ENCODE measurements around the gene ST3GAL4. TPM values are rescaled to one million over a fixed set of nuclear protein-coding genes. Genes with fewer than 3 reads are reported as not detected.

The ST3GAL4 gene
- total and polyA plus RNA-seq, 9 of the 15 experiments (the other 6 are each of a cell fraction or from before 2014, with no cell fraction given), result 0.27 to 22.9 (median 10.5) TPM

DNA sequence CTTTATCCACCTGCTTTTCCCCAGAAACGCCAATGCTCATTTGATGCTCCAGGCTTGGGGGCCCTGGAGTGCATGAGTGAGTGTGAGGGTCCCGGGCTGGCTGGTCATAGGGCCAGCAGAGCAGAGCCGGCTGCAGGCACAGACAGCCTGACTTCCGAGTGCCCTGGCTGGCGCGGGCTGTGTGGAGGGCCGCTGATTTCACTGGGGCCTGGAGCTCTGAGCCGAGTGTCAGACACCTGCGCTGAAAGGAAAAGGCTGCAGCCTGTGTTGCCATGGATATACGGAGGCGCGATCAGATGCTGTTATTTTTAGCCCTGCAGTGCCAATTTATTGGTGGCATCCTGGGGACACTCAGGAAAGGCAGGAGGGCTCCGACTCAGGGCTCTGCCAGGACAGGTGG lies 87.6 kb downstream of the ST3GAL4 start:
- no peak for FAIRE-seq
- WGBS (ENCODE audit: insufficient coverage, low coverage, missing lambda C conversion rate), result 2% methylated on average over 13 of the region's 13 CpGs
- Histone ChIP-seq H3K36me3 (ENCODE audit: control insufficient read depth, insufficient read depth, low read length) (no peaks in the 10 kb centered on the region), H3K9me1 (ENCODE audit: control insufficient read depth, insufficient read depth, low read length) (no peaks in the 10 kb centered on the region), H3K4me3 (no peak overlapping the region), H3K9me3 (replicated peaks; ENCODE audit: control insufficient read depth, insufficient read depth, low read depth, low read length) (no peaks in the 10 kb centered on the region), H3K4me1 (replicated peaks in 1 of 2; ENCODE audit: control insufficient read depth in 2 of 2, insufficient read depth in 2 of 2, low read length in 2 of 2) (peaks cover 0 to 4% of the 10 kb centered on the region in 2 experiments; a peak in 4 of 5 replicates), H2AFZ (ENCODE audit: low read depth, low read length) (no peak overlapping the region), H3K27me3 (ENCODE audit: control insufficient read depth in 2 of 2, insufficient read depth in 2 of 2, low read length in 2 of 2) (peaks cover 6 to 53% of the 10 kb centered on the region in 2 experiments; a peak in 3 of 5 replicates), H3K27ac (ENCODE audit: extremely low read depth, low read depth, low read length) (no peak overlapping the region), H4K20me1 (replicated peaks; ENCODE audit: control insufficient read depth, insufficient read depth, low read length) (peaks cover 12% of the 10 kb centered on the region; the same call in 1 of the 2 replicates), H3K9ac (ENCODE audit: insufficient read depth in 1 of 2, low read depth in 2 of 2, low read length in 2 of 2) (no peak overlapping the region), H3K79me2 (ENCODE audit: control insufficient read depth, insufficient read depth, low read length) (no peaks in the 10 kb centered on the region), H3K4me2 (ENCODE audit: insufficient read depth, low read length) (no peak overlapping the region)
- TF ChIP-seq ZNF695 (CRISPR knock-in tag; IDR thresholded peaks at IDR 0.05) (no peak), SMARCE1 (IDR thresholded peaks at IDR 0.05) (no peak)
- BruUV-seq (replicated peaks), result no TSS peak
- ATAC-seq, result no peak
- in situ Hi-C loops (cut with MboI) (no loop called here), intact Hi-C loops (cut with micrococcal nuclease) (loop anchor here (5.0 to 10.0 kb wide), 4 partner anchors 162 to 1714 kb away; no protein-coding TSS in a partner anchor)
- DNase-seq (ENCODE audit: extremely low read depth in 1 of 4, low spot score in 3 of 4), result no peak
- POLR2A ChIA-PET, result interaction anchor here (0.6 to 1.8 kb wide), 3 partner anchors 11 to 37 kb away, joined by 3 to 8 read pairs (median 3); no protein-coding TSS in a partner anchor
- CTCF ChIA-PET (ENCODE audit: low intra/inter-chr PET ratio), result no interaction called here

DNA sequence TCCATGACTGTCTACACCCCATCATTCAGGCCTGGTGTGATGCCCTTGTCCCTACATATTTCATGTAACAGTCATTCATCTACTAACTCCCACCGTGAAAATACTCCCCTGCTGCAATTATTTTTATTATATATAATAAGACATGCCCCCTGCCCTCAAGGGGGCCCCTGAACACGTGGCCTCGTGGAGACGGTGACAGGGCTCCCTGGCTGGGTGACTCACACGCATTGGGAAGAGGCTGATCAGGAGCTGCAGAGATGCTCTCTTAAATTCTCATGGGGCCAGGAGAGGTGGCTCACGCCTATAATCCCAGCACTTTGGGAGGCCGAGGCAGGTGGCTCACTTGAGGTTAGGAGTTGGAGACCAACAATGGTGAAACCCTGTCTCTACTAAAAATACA lies 88.6 kb downstream of the ST3GAL4 start:
- BruUV-seq (replicated peaks), result no TSS peak
- no peak overlapping the region for H3K4me2 ChIP-seq (ENCODE audit: insufficient read depth, low read length)
- in situ Hi-C loops (cut with MboI) (no loop called here), intact Hi-C loops (cut with micrococcal nuclease) (loop anchor here (5.0 to 10.0 kb wide), 4 partner anchors 161 to 1713 kb away; no protein-coding TSS in a partner anchor)
- H3K4me3 ChIP-seq, result no peak overlapping the region
- WGBS (ENCODE audit: insufficient coverage, low coverage, missing lambda C conversion rate), result 2% methylated on average over 7 of the region's 7 CpGs
- H3K9me1 ChIP-seq (ENCODE audit: control insufficient read depth, insufficient read depth, low read length), result no peaks in the 10 kb centered on the region
- ChIA-PET CTCF (ENCODE audit: low intra/inter-chr PET ratio) (no interaction called here), POLR2A (interaction anchor here (1.8 kb wide), 1 partner anchor 36 kb away, joined by 8 read pairs; no protein-coding TSS in a partner anchor)
- DNase-seq (ENCODE audit: extremely low read depth in 1 of 4, low spot score in 3 of 4) (no peak), ATAC-seq (no peak), FAIRE-seq (no peak)
- no peaks in the 10 kb centered on the region for H3K36me3 ChIP-seq (ENCODE audit: control insufficient read depth, insufficient read depth, low read length)
- no peaks in the 10 kb centered on the region for H3K79me2 ChIP-seq (ENCODE audit: control insufficient read depth, insufficient read depth, low read length)
- no peak overlapping the region for H3K9ac ChIP-seq (ENCODE audit: insufficient read depth in 1 of 2, low read depth in 2 of 2, low read length in 2 of 2)
- H2AFZ ChIP-seq (ENCODE audit: low read depth, low read length), result no peak overlapping the region
- no peaks in the 10 kb centered on the region for H3K9me3 ChIP-seq (replicated peaks; ENCODE audit: control insufficient read depth, insufficient read depth, low read depth, low read length)
- TF ChIP-seq, protein P1, sequence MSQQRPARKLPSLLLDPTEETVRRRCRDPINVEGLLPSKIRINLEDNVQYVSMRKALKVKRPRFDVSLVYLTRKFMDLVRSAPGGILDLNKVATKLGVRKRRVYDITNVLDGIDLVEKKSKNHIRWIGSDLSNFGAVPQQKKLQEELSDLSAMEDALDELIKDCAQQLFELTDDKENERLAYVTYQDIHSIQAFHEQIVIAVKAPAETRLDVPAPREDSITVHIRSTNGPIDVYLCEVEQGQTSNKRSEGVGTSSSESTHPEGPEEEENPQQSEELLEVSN (IDR thresholded peaks at IDR 0.05; ENCODE audit: borderline replicate concordance in 1 of 2, extremely low read depth in 1 of 2, insufficient read depth in 1 of 2, insufficient read length in 1 of 2, low read depth in 1 of 2, low read length in 1 of 2, poor library complexity in 1 of 2, severe bottlenecking in 1 of 2), result peak in 1 of 2 experiments; percentile 15
- TF ChIP-seq, protein P2, sequence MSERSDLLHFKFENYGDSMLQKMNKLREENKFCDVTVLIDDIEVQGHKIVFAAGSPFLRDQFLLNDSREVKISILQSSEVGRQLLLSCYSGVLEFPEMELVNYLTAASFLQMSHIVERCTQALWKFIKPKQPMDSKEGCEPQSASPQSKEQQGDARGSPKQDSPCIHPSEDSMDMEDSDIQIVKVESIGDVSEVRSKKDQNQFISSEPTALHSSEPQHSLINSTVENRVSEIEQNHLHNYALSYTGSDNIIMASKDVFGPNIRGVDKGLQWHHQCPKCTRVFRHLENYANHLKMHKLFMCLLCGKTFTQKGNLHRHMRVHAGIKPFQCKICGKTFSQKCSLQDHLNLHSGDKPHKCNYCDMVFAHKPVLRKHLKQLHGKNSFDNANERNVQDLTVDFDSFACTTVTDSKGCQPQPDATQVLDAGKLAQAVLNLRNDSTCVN (CRISPR knock-in tag; IDR thresholded peaks at IDR 0.05), result no peak
- peaks cover 12% of the 10 kb centered on the region; the same call in 1 of the 2 replicates for H4K20me1 ChIP-seq (replicated peaks; ENCODE audit: control insufficient read depth, insufficient read depth, low read length)
- H3K4me1 ChIP-seq (replicated peaks in 1 of 2; ENCODE audit: control insufficient read depth in 2 of 2, insufficient read depth in 2 of 2, low read length in 2 of 2), result peaks cover 0 to 4% of the 10 kb centered on the region in 2 experiments; a peak in 4 of 5 replicates
- H3K27me3 ChIP-seq (ENCODE audit: control insufficient read depth in 2 of 2, insufficient read depth in 2 of 2, low read length in 2 of 2), result peaks cover 6 to 52% of the 10 kb centered on the region in 2 experiments; a peak in 3 of 5 replicates
- no peak overlapping the region for H3K27ac ChIP-seq (ENCODE audit: extremely low read depth, low read depth, low read length)

All from K562 (cell line).